CD4-positive, alpha-beta T cell (primary cell): ENCODE measurements around the gene RBM42. TPM values are rescaled to one million over a fixed set of nuclear protein-coding genes. Genes with fewer than 3 reads are reported as not detected.
"Not testable (repeated sequence)": the region's sequence is repeated elsewhere in the genome, so short reads cannot be mapped to it uniquely, and the experiment has no call there.

ENCODE experiments used
- ATAC-seq: fragments of 200-7000 bp; cut with Tn5 transposase; one replicate; pipeline ENCODE4 v1.10.0; 2022; ENCODE audit warnings: mild to moderate bottlenecking; ENCODE audit not compliant: poor library complexity
- CTCF ChIA-PET: fragments of 350-600 bp; sonication (Branson Sonifier 250); formaldehyde crosslinking; loops from one replicate; lab custom pipeline; 2021; ENCODE audit warnings: antibody characterized with exemption, inconsistent platforms; lab: Charles Lee
- POLR2A ChIA-PET: fragments of 350-600 bp; sonication (Branson Sonifier 250); formaldehyde crosslinking; loops from one replicate; lab custom pipeline; 2021; ENCODE audit warnings: antibody characterized with exemption, inconsistent platforms; lab: Charles Lee
- DNase-seq, 14 experiments: peaks; one replicate each; pipeline ENCODE4 v3.0.0-alpha.2; 2013 to 2020; ENCODE audit warnings: mixed read lengths in 2 of 14
- H3K27ac ChIP-seq, 2 donors: one replicate each; pipeline versions ENCODE4 v1.5.1 to v1.7.0; 2013; ENCODE audit warnings: low read length in 2 of 2, low read depth in 1 of 2, mild to moderate bottlenecking in 1 of 2
- H3K27me3 ChIP-seq, 2 experiments: 1 replicate in 1 of 2; 2 replicates in 1 of 2; pipeline versions ENCODE4 v1.6.1 to v1.7.0; 2013; ENCODE audit warnings: low read length in 2 of 2, control low read depth in 1 of 2, mild to moderate bottlenecking in 1 of 2, moderate library complexity in 1 of 2; ENCODE audit not compliant: insufficient read depth in 2 of 2, control insufficient read depth in 1 of 2
- H3K36me3 ChIP-seq: one replicate; pipeline ENCODE4 v1.6.1; 2013; ENCODE audit warnings: low read length, control low read depth; ENCODE audit not compliant: insufficient read depth
- H3K4me1 ChIP-seq: one replicate; pipeline ENCODE4 v1.6.1; 2013; ENCODE audit warnings: low read length, control low read depth; ENCODE audit not compliant: insufficient read depth
- H3K4me3 ChIP-seq: one replicate; pipeline ENCODE4 v1.5.1; 2013; ENCODE audit warnings: mild to moderate bottlenecking, low read length, moderate library complexity
- H3K9me3 ChIP-seq, 2 experiments: 1 replicate in 1 of 2; 2 replicates in 1 of 2; pipeline versions ENCODE4 v1.6.1 to v1.7.0; 2013; ENCODE audit warnings: low read length in 2 of 2, mild to moderate bottlenecking in 2 of 2, control low read depth in 1 of 2, moderate library complexity in 1 of 2; ENCODE audit not compliant: control insufficient read depth in 1 of 2, insufficient read depth in 1 of 2
- H3K27ac Mint-ChIP-seq: one replicate; pipeline ENCODE4 v1.8.0; 2020; ENCODE audit warnings: mixed read lengths
- H3K27me3 Mint-ChIP-seq: one replicate; pipeline ENCODE4 v1.8.0; 2021; ENCODE audit warnings: mixed read lengths
- H3K36me3 Mint-ChIP-seq: one replicate; pipeline ENCODE4 v1.8.0; 2021; ENCODE audit warnings: low read depth, mixed read lengths
- H3K4me1 Mint-ChIP-seq: one replicate; pipeline ENCODE4 v1.8.0; 2021; ENCODE audit warnings: low read depth, mixed read lengths
- H3K4me3 Mint-ChIP-seq: one replicate; pipeline ENCODE4 v1.8.0; 2020; ENCODE audit warnings: mild to moderate bottlenecking, mixed read lengths
- H3K9me3 Mint-ChIP-seq: one replicate; pipeline ENCODE4 v1.8.0; 2020; ENCODE audit warnings: mixed read lengths
- intact Hi-C, 2 experiments: fragments of 100-400 bp; cut with DNase I in 1 of 2; cut with micrococcal nuclease in 1 of 2; formaldehyde crosslinking; loops; one replicate each; pipeline versions ENCODE4 v1.15.1 to v1.9.0; 2023 to 2025; cut with DNase I, micrococcal nuclease
- total RNA-seq, 174 experiments: library from RNA in 2 of 174; stranded (reverse) in 2 of 174; gene quantifications; one replicate each; pipeline ENCODE4 v1.2.3 and lab custom pipeline; 2021 to 2026
- TF ChIP-seq, protein P1 (sequence below): fragments of 200-600 bp; IDR thresholded peaks from one replicate; pipeline ENCODE4 v1.8.0; 2022; ENCODE audit warnings: antibody characterized with exemption, mild to moderate bottlenecking

Gene RBM42
- total RNA-seq, 2 experiments from 2014 or later = 45.7 to 48.8 TPM

- H3K27ac Mint-ChIP-seq = no peak overlapping the region
Observed at GRCh38 chr19:35587321-35587720, 41.5 kb upstream of the RBM42 start.

GRCh38 chr19:35590875-35591274 lies 38.0 kb upstream of the RBM42 start:
- Mint-ChIP-seq H3K4me3 (no peak overlapping the region), H3K9me3 (no peaks in the 10 kb centered on the region), H3K27me3 (peaks cover 23% of the 10 kb centered on the region), H3K36me3 (no peaks in the 10 kb centered on the region), H3K27ac (no peak overlapping the region), H3K4me1 (no peaks in the 10 kb centered on the region)
- Histone ChIP-seq H3K9me3 (peaks cover 0 to 4% of the 10 kb centered on the region in 2 experiments), H3K36me3 (no peaks in the 10 kb centered on the region), H3K27me3 (peaks cover 0 to 5% of the 10 kb centered on the region in 2 experiments), H3K27ac (no peak overlapping the region), H3K4me3 (no peak overlapping the region), H3K4me1 (no peaks in the 10 kb centered on the region)
- intact Hi-C loops = loop anchor here (5.0 kb wide), 2 partner anchors 44 to 239 kb away; partner anchors contain the start of gene TMEM147 (in 1 of the 2)
- ATAC-seq (no peak), DNase-seq (no peak)
- TF ChIP-seq, protein P1, sequence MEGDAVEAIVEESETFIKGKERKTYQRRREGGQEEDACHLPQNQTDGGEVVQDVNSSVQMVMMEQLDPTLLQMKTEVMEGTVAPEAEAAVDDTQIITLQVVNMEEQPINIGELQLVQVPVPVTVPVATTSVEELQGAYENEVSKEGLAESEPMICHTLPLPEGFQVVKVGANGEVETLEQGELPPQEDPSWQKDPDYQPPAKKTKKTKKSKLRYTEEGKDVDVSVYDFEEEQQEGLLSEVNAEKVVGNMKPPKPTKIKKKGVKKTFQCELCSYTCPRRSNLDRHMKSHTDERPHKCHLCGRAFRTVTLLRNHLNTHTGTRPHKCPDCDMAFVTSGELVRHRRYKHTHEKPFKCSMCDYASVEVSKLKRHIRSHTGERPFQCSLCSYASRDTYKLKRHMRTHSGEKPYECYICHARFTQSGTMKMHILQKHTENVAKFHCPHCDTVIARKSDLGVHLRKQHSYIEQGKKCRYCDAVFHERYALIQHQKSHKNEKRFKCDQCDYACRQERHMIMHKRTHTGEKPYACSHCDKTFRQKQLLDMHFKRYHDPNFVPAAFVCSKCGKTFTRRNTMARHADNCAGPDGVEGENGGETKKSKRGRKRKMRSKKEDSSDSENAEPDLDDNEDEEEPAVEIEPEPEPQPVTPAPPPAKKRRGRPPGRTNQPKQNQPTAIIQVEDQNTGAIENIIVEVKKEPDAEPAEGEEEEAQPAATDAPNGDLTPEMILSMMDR = no peak
- ChIA-PET CTCF (no interaction called here), POLR2A (no interaction called here)

More at GRCh38 chr19:35587321-35587720, 41.5 kb upstream of the RBM42 start:
- H3K27ac ChIP-seq = no peak overlapping the region
- no peaks in the 10 kb centered on the region for H3K9me3 Mint-ChIP-seq
- DNase-seq (no peak), ATAC-seq (no peak)
- intact Hi-C loops = no loop called here
- peaks cover 29% of the 10 kb centered on the region for H3K27me3 Mint-ChIP-seq
- ChIA-PET POLR2A (no interaction called here), CTCF (no interaction called here)
- no peaks in the 10 kb centered on the region for H3K4me1 ChIP-seq
- peaks cover 3 to 6% of the 10 kb centered on the region in 2 experiments for H3K27me3 ChIP-seq
- no peaks in the 10 kb centered on the region for H3K36me3 ChIP-seq
- TF ChIP-seq, protein P1 = no peak
- no peak overlapping the region for H3K4me3 Mint-ChIP-seq
- H3K9me3 ChIP-seq = peaks cover 0 to 7% of the 10 kb centered on the region in 2 experiments
- H3K4me3 ChIP-seq = no peak overlapping the region
- H3K36me3 Mint-ChIP-seq = no peaks in the 10 kb centered on the region
- no peaks in the 10 kb centered on the region for H3K4me1 Mint-ChIP-seq

- ChIA-PET POLR2A (no interaction called here), CTCF (interaction anchor here (0.9 kb wide), 1 partner anchor 43 kb away, joined by 4 read pairs; no protein-coding TSS in a partner anchor)
- intact Hi-C loops = loop anchor here (1.0 to 5.0 kb wide), 3 partner anchors 45 to 240 kb away; partner anchors contain the start of gene TMEM147 (in 1 of the 2)
- H3K27ac ChIP-seq = no peak overlapping the region
- no peaks in the 10 kb centered on the region for H3K27me3 ChIP-seq
- TF ChIP-seq, protein P1 = peak; percentile 59
- no peaks in the 10 kb centered on the region for H3K4me1 ChIP-seq
- no peak overlapping the region for H3K27ac Mint-ChIP-seq
- H3K27me3 Mint-ChIP-seq = peaks cover 17% of the 10 kb centered on the region
- no peaks in the 10 kb centered on the region for H3K36me3 Mint-ChIP-seq
- H3K9me3 ChIP-seq = no peaks in the 10 kb centered on the region
- no peaks in the 10 kb centered on the region for H3K9me3 Mint-ChIP-seq
- no peak overlapping the region for H3K4me3 ChIP-seq
- H3K4me1 Mint-ChIP-seq = no peaks in the 10 kb centered on the region
- ATAC-seq (no peak), DNase-seq (peak in 4 of 14 experiments; percentile 38 to 71 (median 55))
- no peak overlapping the region for H3K4me3 Mint-ChIP-seq
- H3K36me3 ChIP-seq = no peaks in the 10 kb centered on the region
Observed at GRCh38 chr19:35592226-35592625, 36.6 kb upstream of the RBM42 start.

- DNase-seq, H3K4me1 Mint-ChIP-seq, H3K36me3 ChIP-seq, intact Hi-C loops, H3K27me3 ChIP-seq, H3K4me1 ChIP-seq, H3K4me3 Mint-ChIP-seq, H3K9me3 ChIP-seq, H3K36me3 Mint-ChIP-seq, CTCF ChIA-PET, H3K27ac ChIP-seq, H3K27ac Mint-ChIP-seq, H3K9me3 Mint-ChIP-seq, POLR2A ChIA-PET, ATAC-seq, H3K4me3 ChIP-seq: not testable (repeated sequence)
- peaks cover 11% of the 10 kb centered on the region for H3K27me3 Mint-ChIP-seq
Observed at GRCh38 chr19:35595026-35595425, 33.8 kb upstream of the RBM42 start.
